Lung (tissue), 12 donors: ENCODE results near the gene LRP1B. TPM values are rescaled to one million over a fixed set of nuclear protein-coding genes. Genes with fewer than 3 reads are reported as not detected.

Experiments
- ATAC-seq: fragments of 200-7000 bp; cut with Tn5 transposase; one replicate; pipeline ENCODE4 v1.9.1; 2020; ENCODE audit warnings: moderate number of reproducible peaks; ENCODE audit not compliant: insufficient read depth, low FRiP score
- DNase-seq, 3 donors: peaks; one replicate each; pipeline ENCODE4 v3.0.0-alpha.2; 2013 to 2017
- H3K27ac ChIP-seq, 2 donors: one replicate each; pipeline ENCODE4 v1.5.1; 2013; ENCODE audit warnings: mild to moderate bottlenecking in 2 of 2, moderate library complexity in 2 of 2, control low read depth in 1 of 2, inconsistent platforms in 1 of 2, low read depth in 1 of 2, low read length in 1 of 2
- H3K27me3 ChIP-seq, 3 donors: one replicate each; pipeline ENCODE4 v1.5.1; 2013; ENCODE audit warnings: low read length in 2 of 3; ENCODE audit not compliant: control insufficient read depth in 3 of 3, insufficient read depth in 3 of 3
- H3K36me3 ChIP-seq, 4 donors: one replicate each; pipeline ENCODE4 v1.5.1; 2013; ENCODE audit warnings: low read length in 4 of 4, mild to moderate bottlenecking in 1 of 4, moderate library complexity in 1 of 4; ENCODE audit not compliant: control insufficient read depth in 4 of 4, insufficient read depth in 4 of 4
- H3K4me1 ChIP-seq, 5 donors: one replicate each; pipeline ENCODE4 v1.5.1; 2013; ENCODE audit warnings: low read length in 5 of 5, mild to moderate bottlenecking in 2 of 5, moderate library complexity in 1 of 5; ENCODE audit not compliant: control insufficient read depth in 5 of 5, insufficient read depth in 5 of 5
- H3K4me3 ChIP-seq: one replicate; pipeline ENCODE4 v1.5.1; 2013; ENCODE audit warnings: mild to moderate bottlenecking, control low read depth, moderate library complexity
- H3K9ac ChIP-seq, 2 donors: one replicate each; pipeline ENCODE4 v1.5.1; 2013; ENCODE audit warnings: low read length in 2 of 2, control low read depth in 1 of 2; ENCODE audit not compliant: insufficient read depth in 1 of 2
- H3K9me3 ChIP-seq, 4 donors: one replicate each; pipeline ENCODE4 v1.5.1; 2013; ENCODE audit warnings: low read length in 3 of 4, mild to moderate bottlenecking in 1 of 4, moderate library complexity in 1 of 4; ENCODE audit not compliant: control insufficient read depth in 4 of 4, insufficient read depth in 3 of 4
- WGBS, 2 donors: extraction: QIAGEN DNeasy Blood & Tissue Kit; methylation state at CpG; one replicate each; pipeline ENCODE4 v1.1.7; 2013; 5-methylcytosine and 5-hydroxymethylcytosine counted together
- polyA plus RNA-seq, 2 donors: library from polyadenylated mRNA; stranded (reverse); fragments of 200-250 nt; gene quantifications; one replicate each; pipeline ENCODE4 v1.2.1, GENCODE V29; 2013
- total RNA-seq, 2 donors: library from RNA; depleted of rRNA in 1 of 2; stranded (reverse); fragments of >200 nt in 1 of 2; gene quantifications; one replicate each; pipeline ENCODE4 v1.2.1, GENCODE V29; 2014 to 2021
- TF ChIP-seq, protein P1 (sequence below): IDR thresholded peaks from 2 replicates; pipeline ENCODE4 v1.5.1; 2012; ENCODE audit warnings: mild to moderate bottlenecking; ENCODE audit errors: control extremely low read depth, extremely low read depth
- donor health status: control.
- donor health status: control.
- donor health status: Bipolar disorder and iron deficiency.
- donor health status: healthy.
- donor health status: DM: yes; HTN: yes; CAD: no.

The LRP1B gene
- total and polyA plus RNA-seq, 4 donors, result 0.01 to 6.5 (median 0.16) TPM

DNA sequence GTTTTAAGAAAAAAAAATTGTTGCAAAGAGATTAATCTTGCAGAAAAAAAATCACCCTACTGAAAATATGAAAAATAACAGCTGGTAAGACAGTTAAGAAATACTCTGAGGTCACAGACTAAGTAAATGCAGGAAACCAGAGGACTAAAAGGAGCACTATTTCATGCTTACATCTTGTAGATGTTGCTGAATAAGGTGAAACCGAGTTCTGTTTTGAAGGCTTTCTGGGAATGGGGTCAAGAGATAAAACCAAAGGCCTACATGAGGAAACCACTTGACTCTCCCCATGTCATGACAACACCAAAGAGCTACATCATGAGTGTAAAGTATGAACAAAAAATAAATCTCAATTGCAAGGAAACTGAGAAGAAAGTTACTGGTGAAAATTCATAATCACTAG is 197.6 kb downstream of the LRP1B start:
- Histone ChIP-seq H3K27ac (no peak overlapping the region), H3K9ac (no peak overlapping the region), H3K9me3 (no peaks in the 10 kb centered on the region), H3K27me3 (no peaks in the 10 kb centered on the region), H3K36me3 (no peaks in the 10 kb centered on the region), H3K4me3 (no peak overlapping the region), H3K4me1 (no peaks in the 10 kb centered on the region)
- no peak for ATAC-seq
- 53 to 87% methylated on average over 1 of the region's 1 CpG for WGBS, 2 donors
- TF ChIP-seq, protein P1, sequence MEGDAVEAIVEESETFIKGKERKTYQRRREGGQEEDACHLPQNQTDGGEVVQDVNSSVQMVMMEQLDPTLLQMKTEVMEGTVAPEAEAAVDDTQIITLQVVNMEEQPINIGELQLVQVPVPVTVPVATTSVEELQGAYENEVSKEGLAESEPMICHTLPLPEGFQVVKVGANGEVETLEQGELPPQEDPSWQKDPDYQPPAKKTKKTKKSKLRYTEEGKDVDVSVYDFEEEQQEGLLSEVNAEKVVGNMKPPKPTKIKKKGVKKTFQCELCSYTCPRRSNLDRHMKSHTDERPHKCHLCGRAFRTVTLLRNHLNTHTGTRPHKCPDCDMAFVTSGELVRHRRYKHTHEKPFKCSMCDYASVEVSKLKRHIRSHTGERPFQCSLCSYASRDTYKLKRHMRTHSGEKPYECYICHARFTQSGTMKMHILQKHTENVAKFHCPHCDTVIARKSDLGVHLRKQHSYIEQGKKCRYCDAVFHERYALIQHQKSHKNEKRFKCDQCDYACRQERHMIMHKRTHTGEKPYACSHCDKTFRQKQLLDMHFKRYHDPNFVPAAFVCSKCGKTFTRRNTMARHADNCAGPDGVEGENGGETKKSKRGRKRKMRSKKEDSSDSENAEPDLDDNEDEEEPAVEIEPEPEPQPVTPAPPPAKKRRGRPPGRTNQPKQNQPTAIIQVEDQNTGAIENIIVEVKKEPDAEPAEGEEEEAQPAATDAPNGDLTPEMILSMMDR, result no peak
- no peak for DNase-seq

- Histone ChIP-seq H3K4me1 (no peaks in the 10 kb centered on the region), H3K36me3 (no peaks in the 10 kb centered on the region), H3K27me3 (no peaks in the 10 kb centered on the region), H3K27ac (no peak overlapping the region), H3K9ac (no peak overlapping the region), H3K9me3 (no peaks in the 10 kb centered on the region), H3K4me3 (no peak overlapping the region)
- no peak for DNase-seq
- TF ChIP-seq, protein P1, result no peak
- no peak for ATAC-seq
- 82 to 85% methylated on average over 2 of the region's 2 CpGs for WGBS, 2 donors
Observed at GRCh38 chr2:141932261-141932660, 198.6 kb downstream of the LRP1B start.

- H3K27me3 ChIP-seq, result no peaks in the 10 kb centered on the region
- H3K27ac ChIP-seq, result no peak overlapping the region
- no peaks in the 10 kb centered on the region for H3K36me3 ChIP-seq
- 52 to 64% methylated on average over 3 of the region's 3 CpGs for WGBS, 2 donors
- no peak for DNase-seq
- no peaks in the 10 kb centered on the region for H3K4me1 ChIP-seq
- no peak overlapping the region for H3K9ac ChIP-seq
- no peak for ATAC-seq
- TF ChIP-seq, protein P1, result no peak
- H3K9me3 ChIP-seq, result no peaks in the 10 kb centered on the region
- no peak overlapping the region for H3K4me3 ChIP-seq
Observed at GRCh38 chr2:141931797-141932196, 199.0 kb downstream of the LRP1B start.

GRCh38 chr2:141930803-141931202 is 200.0 kb downstream of the LRP1B start:
- no peak for DNase-seq
- Histone ChIP-seq H3K4me3 (no peak overlapping the region), H3K4me1 (no peaks in the 10 kb centered on the region), H3K27ac (no peak overlapping the region), H3K36me3 (no peaks in the 10 kb centered on the region), H3K9ac (no peak overlapping the region), H3K9me3 (no peaks in the 10 kb centered on the region), H3K27me3 (no peaks in the 10 kb centered on the region)
- TF ChIP-seq, protein P1, result no peak
- no peak for ATAC-seq
